Left ventricle myocardium superior (tissue), 1 donor: ENCODE measurements around the gene ZNF524. TPM values are rescaled to one million over a fixed set of nuclear protein-coding genes. Genes with fewer than 3 reads are reported as not detected.

Experiments
- ATAC-seq: fragments of 200-7000 bp; cut with Tn5 transposase; one replicate; pipeline ENCODE4 v1.9.1; 2020; ENCODE audit warnings: mild to moderate bottlenecking, moderate library complexity
- DNase-seq: peaks from one replicate; pipeline ENCODE4 v3.0.0-alpha.2; 2020
- intact Hi-C: fragments of 100-400 bp; cut with micrococcal nuclease; formaldehyde crosslinking; loops from one replicate; pipeline ENCODE4 v1.11.0; 2022
- total RNA-seq: library from RNA; stranded (reverse); fragmentation: NEBNext Ultra II Directional; extraction: Animal tissue kit (Norgen Biotek cat#: 25700); gene quantifications from one replicate; pipeline ENCODE4 v1.2.1, GENCODE V29; 2021
- donor health status: DM: no; HTN: yes; CAD: no; lungs with severe emphysema.

ZNF524 gene
- total RNA-seq, 1 donor from 2014 or later: 17.0 TPM

- ATAC-seq (no peak), DNase-seq (no peak)
- intact Hi-C loops: no loop called here
Measured at GRCh38 chr19:55613930-55614710, 14.0 kb downstream of the ZNF524 start.

GRCh38 chr19:55614711-55615542 is 14.8 kb downstream of the ZNF524 start:
- DNase-seq: no peak
- intact Hi-C loops: no loop called here

GRCh38 chr19:55615543-55616394 is 15.7 kb downstream of the ZNF524 start:
- ATAC-seq (no peak), DNase-seq (no peak)
- intact Hi-C loops: no loop called here

More at GRCh38 chr19:55614711-55615542, 14.8 kb downstream of the ZNF524 start:
- ATAC-seq: no peak

- intact Hi-C loops: no loop called here
- DNase-seq: no peak
Measured at GRCh38 chr19:55616395-55616875, 16.3 kb downstream of the ZNF524 start.

GRCh38 chr19:55617426-55617825 is 17.3 kb downstream of the ZNF524 start:
- ATAC-seq (no peak), DNase-seq (no peak)
- intact Hi-C loops: no loop called here

More at GRCh38 chr19:55616395-55616875, 16.3 kb downstream of the ZNF524 start:
- ATAC-seq: no peak

- DNase-seq (no peak), ATAC-seq (no peak)
- intact Hi-C loops: no loop called here
Measured at GRCh38 chr19:55618426-55618825, 18.3 kb downstream of the ZNF524 start.

GRCh38 chr19:55619286-55619685 is 19.2 kb downstream of the ZNF524 start:
- intact Hi-C loops: no loop called here
- DNase-seq (no peak), ATAC-seq (no peak)

GRCh38 chr19:55620410-55621204 is 20.5 kb downstream of the ZNF524 start:
- ATAC-seq: no peak
- intact Hi-C loops: no loop called here
- DNase-seq: peak; percentile 12

- ATAC-seq (no peak), DNase-seq (peak; percentile 31)
- intact Hi-C loops: no loop called here
Measured at GRCh38 chr19:55621205-55621672, 21.2 kb downstream of the ZNF524 start.

- intact Hi-C loops: no loop called here
- DNase-seq (peak; percentile 41), ATAC-seq (no peak)
Measured at GRCh38 chr19:55621673-55622231, 21.7 kb downstream of the ZNF524 start.

GRCh38 chr19:55622242-55622969 is 22.3 kb downstream of the ZNF524 start:
- ATAC-seq (no peak), DNase-seq (peak; percentile 40)
- intact Hi-C loops: no loop called here

GRCh38 chr19:55623130-55623529 is 23.0 kb downstream of the ZNF524 start:
- ATAC-seq: no peak
- intact Hi-C loops: no loop called here
- DNase-seq: no peak

GRCh38 chr19:55623561-55623960 is 23.5 kb downstream of the ZNF524 start:
- intact Hi-C loops: no loop called here
- ATAC-seq: no peak
- DNase-seq: no peak

- ATAC-seq: peak; percentile 91
- intact Hi-C loops: no loop called here
- DNase-seq: peak; percentile 96
Measured at GRCh38 chr19:55624109-55625003, 24.3 kb downstream of the ZNF524 start, which contains the start of gene ZNF784. TSS of gene ZNF784 (minus strand) at chr19:55624566. CDS start at chr19:55624561, 5 bp downstream.

- ATAC-seq: no peak
- intact Hi-C loops: no loop called here
Measured at GRCh38 chr19:55625004-55625326, 24.9 kb downstream of the ZNF524 start.

GRCh38 chr19:55626350-55626749 is 26.3 kb downstream of the ZNF524 start:
- intact Hi-C loops: no loop called here
- no peak for DNase-seq
- ATAC-seq: no peak

More at GRCh38 chr19:55625004-55625326, 24.9 kb downstream of the ZNF524 start:
- no peak for DNase-seq
